GM12878 (cell line): Measurements from ENCODE around the gene GNB3. TPM values are rescaled to one million over a fixed set of nuclear protein-coding genes. Genes with fewer than 3 reads are reported as not detected.
A peak's percentile ranks its signal among the peaks of the same experiment; 100 is the strongest.

Experiments
- ATAC-seq: fragments of 200-7000 bp; cut with Tn5 transposase; 3 replicates; pipeline ENCODE4 v1.9.1; 2020; ENCODE audit warnings: mild to moderate bottlenecking, moderate library complexity
- BruUV-seq: library from RNA; stranded (reverse); fragments of 400-500 nt; replicated peaks from 2 replicates; lab custom pipeline; 2021; lab: Mats Ljungman, UMichigan
- CTCF ChIA-PET: fragments of 300-600 bp; sonication (Branson Sonifier 250); formaldehyde crosslinking; extraction: SDS; loops from one replicate; lab custom pipeline; 2021; ENCODE audit warnings: inconsistent platforms; lab: Yijun Ruan, JAX
- POLR2A ChIA-PET: fragments of 350-600 bp; formaldehyde crosslinking; extraction: SDS; loops from one replicate; lab custom pipeline; 2021; ENCODE audit warnings: inconsistent platforms; lab: Charles Lee
- RAD21 ChIA-PET: fragments of 300-600 bp; sonication (Branson Sonifier 250); formaldehyde crosslinking; loops from one replicate; lab custom pipeline; 2023; ENCODE audit warnings: antibody characterized with exemption; ENCODE audit not compliant: unreplicated experiment; lab: Charles Lee
- SMC1A ChIA-PET: fragments of 300-600 bp; sonication (Branson Sonifier 250); formaldehyde crosslinking; loops from one replicate; lab custom pipeline; 2023; ENCODE audit not compliant: unreplicated experiment, uncharacterized antibody; lab: Charles Lee
- DNase-seq: peaks from one replicate; pipeline ENCODE4 v3.0.0-alpha.2; 2011; ENCODE audit warnings: low read depth, low spot score
- FAIRE-seq: peaks from 3 replicates; lab custom pipeline; 2011; peaks lifted over from hg19 to GRCh38; lab: Jason Lieb, UNC
- H2AFZ ChIP-seq: 2 replicates; pipeline ENCODE4 v1.6.0; 2011; ENCODE audit warnings: low read depth, low read length, control low read depth; ENCODE audit not compliant: control insufficient read depth
- H3K27ac ChIP-seq: 2 replicates; pipeline ENCODE4 v1.5.1; 2011; ENCODE audit warnings: control low read depth; ENCODE audit not compliant: control insufficient read depth, insufficient read depth
- H3K27me3 ChIP-seq, 2 experiments: replicated peaks in 1 of 2; 2 replicates each; pipeline versions ENCODE4 v1.6.0 to v1.6.1; 2011; ENCODE audit warnings: low read length in 1 of 2; ENCODE audit not compliant: control insufficient read depth in 2 of 2, insufficient read depth in 2 of 2
- H3K36me3 ChIP-seq, 2 experiments: 2 replicates each; pipeline ENCODE4 v1.5.1; 2011; ENCODE audit warnings: low read length in 1 of 2; ENCODE audit not compliant: control insufficient read depth in 2 of 2, insufficient read depth in 2 of 2
- H3K4me1 ChIP-seq: 2 replicates; pipeline ENCODE4 v1.6.1; 2011; ENCODE audit warnings: mild to moderate bottlenecking, low read length, moderate library complexity, mixed read lengths; ENCODE audit not compliant: control insufficient read depth, insufficient read depth
- H3K4me2 ChIP-seq: 2 replicates; pipeline ENCODE4 v1.6.0; 2011; ENCODE audit warnings: control low read depth; ENCODE audit not compliant: control insufficient read depth, insufficient read depth
- H3K4me3 ChIP-seq: fragments of 200-600 bp; sonication (generic); 2 replicates; pipeline ENCODE4 v1.5.1; 2016
- H3K79me2 ChIP-seq: 2 replicates; pipeline ENCODE4 v1.6.0; 2011; ENCODE audit warnings: low read length; ENCODE audit not compliant: control insufficient read depth, insufficient read depth
- H3K9ac ChIP-seq: 2 replicates; pipeline ENCODE4 v1.8.0; 2011; ENCODE audit warnings: low read length, control low read depth, mixed read lengths; ENCODE audit not compliant: control insufficient read depth, insufficient read depth
- H3K9me3 ChIP-seq: replicated peaks from 3 replicates; pipeline ENCODE4 v1.5.1; 2011; ENCODE audit warnings: mild to moderate bottlenecking, low read length; ENCODE audit not compliant: control insufficient read depth, insufficient read depth
- H4K20me1 ChIP-seq: 2 replicates; pipeline ENCODE4 v1.6.0; 2011; ENCODE audit not compliant: control insufficient read depth, insufficient read depth
- MEF2A ChIP-seq: IDR thresholded peaks from 2 replicates; pipeline ENCODE4 v1.6.1; 2011; ENCODE audit warnings: low read depth, mild to moderate bottlenecking, low read length, moderate library complexity; ENCODE audit not compliant: insufficient read depth
- MTA3 ChIP-seq: IDR thresholded peaks from 2 replicates; pipeline ENCODE4 v1.6.1; 2012; ENCODE audit warnings: low read length, inconsistent platforms, borderline replicate concordance
- NBN ChIP-seq: fragments of 450-650 bp; IDR thresholded peaks from 2 replicates; pipeline ENCODE4 v1.6.1; 2016
- NR2F1 ChIP-seq: fragments of 450-650 bp; conservative IDR thresholded peaks from 2 replicates; pipeline ENCODE4 v1.6.1; 2017; ENCODE audit warnings: mild to moderate bottlenecking
- RUNX3 ChIP-seq: IDR thresholded peaks from 2 replicates; pipeline ENCODE4 v1.6.1; 2012; ENCODE audit warnings: low read length, inconsistent platforms
- YBX1 ChIP-seq: fragments of 450-650 bp; IDR thresholded peaks from 2 replicates; pipeline ENCODE4 v1.6.1; 2016; ENCODE audit warnings: antibody characterized with exemption
- WGBS: methylation state at CpG from one replicate; pipeline ENCODE4 v1.1.6; 2016; ENCODE audit warnings: low lambda C conversion rate; ENCODE audit not compliant: insufficient replicate concordance, insufficient coverage; ENCODE audit errors: missing lambda C conversion rate; 5-methylcytosine and 5-hydroxymethylcytosine counted together
- in situ Hi-C: fragments of 300-500 bp; cut with MboI; formaldehyde crosslinking; loops from 9 replicates; pipeline ENCODE4 v1.14.3; 2018; ENCODE audit warnings: mixed read lengths
- intact Hi-C: fragments of 100-400 bp; cut with micrococcal nuclease; formaldehyde crosslinking; loops from one replicate; pipeline ENCODE4 v1.14.2; 2022; ENCODE audit not compliant: unreplicated experiment
- polyA plus RNA-seq, 11 experiments: library from polyadenylated mRNA; depleted of rRNA in 4 of 11; unstranded in 6 of 11; stranded (reverse) in 5 of 11; fragments of >200 nt; fragmentation: Nextera tagmentation in 4 of 11; fragmentation: Illumina TruSeq in 1 of 11; extraction: Ambion mirVana in 4 of 11; extraction: Trizol in 1 of 11; gene quantifications; 1 replicate in 1 of 11; 2 replicates in 10 of 11; pipeline versions ENCODE4 v1.2.1 to v1.2.3, GENCODE V29; 2011 to 2016; ENCODE audit warnings: inconsistent platforms in 2 of 11, missing spikeins in 2 of 11, low read depth in 1 of 11
- total RNA-seq, 4 experiments: library from RNA; depleted of rRNA in 3 of 4; stranded (reverse); fragments of >200 nt in 3 of 4; fragmentation: Illumina TruSeq in 1 of 4; extraction: Trizol in 1 of 4; gene quantifications; 2 replicates each; pipeline versions ENCODE4 v1.2.1 to v1.2.3, GENCODE V29; 2013 to 2021
- TF ChIP-seq, protein P1 (sequence below): fragments of 450-650 bp; IDR thresholded peaks from 2 replicates; pipeline ENCODE4 v1.6.1; 2014; ENCODE audit warnings: mild to moderate bottlenecking
- TF ChIP-seq, protein P2 (sequence below): fragments of 450-650 bp; IDR thresholded peaks from 2 replicates; pipeline ENCODE4 v1.6.1; 2017; ENCODE audit warnings: mild to moderate bottlenecking, low read depth, inconsistent platforms; ENCODE audit not compliant: poor library complexity, severe bottlenecking
- TF ChIP-seq, protein P3 (sequence below): IDR thresholded peaks from 2 replicates; pipeline ENCODE4 v1.6.1; 2011; ENCODE audit warnings: borderline replicate concordance, low read depth, mild to moderate bottlenecking, moderate library complexity, mixed read lengths, low read length; ENCODE audit not compliant: insufficient read depth; ENCODE audit errors: extremely low read length
- TF ChIP-seq, protein P4 (sequence below): IDR thresholded peaks from 2 replicates; pipeline ENCODE4 v1.6.1; 2011; ENCODE audit warnings: low read depth, mild to moderate bottlenecking, low read length, moderate library complexity, borderline replicate concordance; ENCODE audit errors: extremely low read depth

Gene GNB3
- total and polyA plus RNA-seq, 10 of the 15 experiments (the other 5 are each of a cell fraction or from before 2014, with no cell fraction given), result 0.05 to 1.1 (median 0.36) TPM

DNA sequence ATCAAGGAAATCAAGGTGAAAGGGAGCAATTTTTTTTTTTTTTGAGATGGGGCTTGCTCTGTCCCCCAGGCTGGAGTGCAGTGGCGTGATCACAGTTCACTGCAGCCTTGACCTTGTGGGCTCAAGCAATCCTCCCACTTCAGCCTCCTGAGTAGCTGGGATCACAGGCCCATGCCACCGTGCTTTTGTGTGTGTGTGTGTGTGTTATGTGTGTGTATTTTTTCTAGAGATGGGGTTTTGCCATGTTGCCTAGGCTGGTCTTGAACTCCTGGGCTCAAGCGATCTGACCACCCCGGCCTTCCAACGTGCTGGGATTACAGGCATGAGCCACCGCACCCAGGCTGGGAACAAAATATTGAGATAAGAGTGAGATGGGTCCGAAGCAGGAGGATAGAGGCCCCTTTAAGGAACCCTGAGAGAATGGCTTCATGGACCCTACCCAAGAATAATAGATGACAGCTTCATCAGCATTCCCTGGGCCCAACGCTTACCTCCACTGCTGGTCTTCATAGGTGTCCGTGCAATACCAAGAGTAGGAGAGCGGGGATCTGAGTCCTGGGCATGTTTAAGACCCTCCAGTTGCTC is 9.3 kb downstream of the GNB3 start:
- ChIA-PET SMC1A (interaction anchor here (0.6 to 5.0 kb wide), 7 partner anchors 9 to 96 kb away, joined by 3 to 22 read pairs (median 3); partner anchors contain the start of genes GNB3, MLF2 and SPSB2), CTCF (interaction anchor here (0.6 to 9.9 kb wide), 6 partner anchors 11 to 469 kb away, joined by 3 to 173 read pairs (median 3); partner anchors contain the start of genes SPSB2 and TPI1), POLR2A (interaction anchor here (0.6 to 8.9 kb wide), 13 partner anchors 8 to 222 kb away, joined by 3 to 84 read pairs (median 4); partner anchors contain the start of genes COPS7A, SPSB2 and TPI1), RAD21 (interaction anchor here (1.6 to 5.6 kb wide), 4 partner anchors 23 to 97 kb away, joined by 4 to 41 read pairs (median 16); partner anchors contain the start of genes MLF2 and SPSB2)
- Histone ChIP-seq H3K79me2 (peaks cover 40% of the 10 kb centered on the region), H3K27ac (peak overlapping the region; percentile 72), H2AFZ (no peak overlapping the region), H3K4me1 (peaks cover 28% of the 10 kb centered on the region), H3K27me3 (no peaks in the 10 kb centered on the region), H3K9ac (peak overlapping the region; percentile 71), H3K9me3 (no peaks in the 10 kb centered on the region), H4K20me1 (no peaks in the 10 kb centered on the region), H3K4me3 (peak overlapping the region; percentile 60), H3K4me2 (peak overlapping the region; percentile 96), H3K36me3 (peaks cover 0 to 15% of the 10 kb centered on the region in 2 experiments; a peak in 3 of 4 replicates)
- ATAC-seq (no peak), DNase-seq (no peak), FAIRE-seq (no peak)
- intact Hi-C loops, result loop anchor here (5.0 kb wide), 1 partner anchor 163 kb away; the partner anchor contains the start of gene ZNF384
- 93% methylated on average over 10 of the region's 10 CpGs for WGBS
- TF ChIP-seq, protein P1, sequence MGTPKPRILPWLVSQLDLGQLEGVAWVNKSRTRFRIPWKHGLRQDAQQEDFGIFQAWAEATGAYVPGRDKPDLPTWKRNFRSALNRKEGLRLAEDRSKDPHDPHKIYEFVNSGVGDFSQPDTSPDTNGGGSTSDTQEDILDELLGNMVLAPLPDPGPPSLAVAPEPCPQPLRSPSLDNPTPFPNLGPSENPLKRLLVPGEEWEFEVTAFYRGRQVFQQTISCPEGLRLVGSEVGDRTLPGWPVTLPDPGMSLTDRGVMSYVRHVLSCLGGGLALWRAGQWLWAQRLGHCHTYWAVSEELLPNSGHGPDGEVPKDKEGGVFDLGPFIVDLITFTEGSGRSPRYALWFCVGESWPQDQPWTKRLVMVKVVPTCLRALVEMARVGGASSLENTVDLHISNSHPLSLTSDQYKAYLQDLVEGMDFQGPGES, result no peak
- TF ChIP-seq NR2F1, result no peak
- no TSS peak for BruUV-seq
- in situ Hi-C loops, result no loop called here

DNA sequence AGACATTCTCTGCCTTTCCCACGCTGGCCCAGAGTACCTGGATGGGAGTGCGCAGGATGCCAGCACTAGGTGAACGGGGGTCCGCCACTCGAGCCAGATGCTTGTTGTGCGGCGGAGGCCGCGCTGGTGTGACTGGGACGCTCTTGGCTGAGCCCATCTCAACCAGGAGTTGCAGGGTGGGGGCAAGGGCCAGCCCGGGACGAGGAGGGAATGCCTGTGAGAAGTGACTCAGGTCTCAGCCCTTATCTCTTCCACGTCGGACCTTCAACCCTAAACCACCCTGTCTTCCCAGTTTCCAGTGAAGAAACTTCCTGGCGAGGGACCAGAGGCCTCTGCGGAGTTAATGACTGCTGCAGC is 10.0 kb downstream of the GNB3 start:
- Histone ChIP-seq H3K36me3 (peaks cover 2 to 15% of the 10 kb centered on the region in 2 experiments), H2AFZ (peak overlapping the region; percentile 18; the same call in 1 of the 2 replicates), H3K27me3 (no peaks in the 10 kb centered on the region), H3K9me3 (no peaks in the 10 kb centered on the region), H4K20me1 (no peaks in the 10 kb centered on the region), H3K4me2 (peak overlapping the region; percentile 96), H3K27ac (peak overlapping the region; percentile 72), H3K4me1 (peaks cover 28% of the 10 kb centered on the region), H3K4me3 (peak overlapping the region; percentile 60), H3K79me2 (peaks cover 41% of the 10 kb centered on the region), H3K9ac (peak overlapping the region; percentile 71)
- FAIRE-seq (no peak), DNase-seq (no peak), ATAC-seq (no peak)
- intact Hi-C loops (loop anchor here (5.0 kb wide), 1 partner anchor 163 kb away; the partner anchor contains the start of gene ZNF384), in situ Hi-C loops (no loop called here)
- SMC1A ChIA-PET, result interaction anchor here (0.6 to 5.0 kb wide), 10 partner anchors 10 to 406 kb away, joined by 3 to 26 read pairs (median 6); partner anchors contain the start of genes CD27, COPS7A, GNB3 and MLF2
- CTCF ChIA-PET, result interaction anchor here (0.9 to 9.9 kb wide), 8 partner anchors 17 to 313 kb away, joined by 3 to 173 read pairs (median 6); partner anchors contain the start of genes COPS7A, MLF2, PTPN6 and SPSB2
- WGBS, result 39% methylated on average over 16 of the region's 16 CpGs
- BruUV-seq, result TSS peak; percentile 81
- POLR2A ChIA-PET, result interaction anchor here (0.6 to 8.9 kb wide), 22 partner anchors 9 to 257 kb away, joined by 3 to 84 read pairs (median 6); partner anchors contain the start of genes C12orf57, C1RL, COPS7A and MLF2
- RAD21 ChIA-PET, result interaction anchor here (0.6 to 5.6 kb wide), 14 partner anchors 8 to 281 kb away, joined by 3 to 42 read pairs (median 5); partner anchors contain the start of genes C12orf57, COPS7A, MLF2 and PTMS
- TF ChIP-seq NBN, result no peak
- TF ChIP-seq, protein P2, sequence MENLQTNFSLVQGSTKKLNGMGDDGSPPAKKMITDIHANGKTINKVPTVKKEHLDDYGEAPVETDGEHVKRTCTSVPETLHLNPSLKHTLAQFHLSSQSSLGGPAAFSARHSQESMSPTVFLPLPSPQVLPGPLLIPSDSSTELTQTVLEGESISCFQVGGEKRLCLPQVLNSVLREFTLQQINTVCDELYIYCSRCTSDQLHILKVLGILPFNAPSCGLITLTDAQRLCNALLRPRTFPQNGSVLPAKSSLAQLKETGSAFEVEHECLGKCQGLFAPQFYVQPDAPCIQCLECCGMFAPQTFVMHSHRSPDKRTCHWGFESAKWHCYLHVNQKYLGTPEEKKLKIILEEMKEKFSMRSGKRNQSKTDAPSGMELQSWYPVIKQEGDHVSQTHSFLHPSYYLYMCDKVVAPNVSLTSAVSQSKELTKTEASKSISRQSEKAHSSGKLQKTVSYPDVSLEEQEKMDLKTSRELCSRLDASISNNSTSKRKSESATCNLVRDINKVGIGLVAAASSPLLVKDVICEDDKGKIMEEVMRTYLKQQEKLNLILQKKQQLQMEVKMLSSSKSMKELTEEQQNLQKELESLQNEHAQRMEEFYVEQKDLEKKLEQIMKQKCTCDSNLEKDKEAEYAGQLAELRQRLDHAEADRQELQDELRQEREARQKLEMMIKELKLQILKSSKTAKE, result no peak
- no peak for TF ChIP-seq MTA3
- no peak for TF ChIP-seq YBX1
- no peak for TF ChIP-seq MEF2A
- TF ChIP-seq, protein P3, sequence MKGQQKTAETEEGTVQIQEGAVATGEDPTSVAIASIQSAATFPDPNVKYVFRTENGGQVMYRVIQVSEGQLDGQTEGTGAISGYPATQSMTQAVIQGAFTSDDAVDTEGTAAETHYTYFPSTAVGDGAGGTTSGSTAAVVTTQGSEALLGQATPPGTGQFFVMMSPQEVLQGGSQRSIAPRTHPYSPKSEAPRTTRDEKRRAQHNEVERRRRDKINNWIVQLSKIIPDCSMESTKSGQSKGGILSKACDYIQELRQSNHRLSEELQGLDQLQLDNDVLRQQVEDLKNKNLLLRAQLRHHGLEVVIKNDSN, result no peak
- no peak for TF ChIP-seq RUNX3
- TF ChIP-seq, protein P4, sequence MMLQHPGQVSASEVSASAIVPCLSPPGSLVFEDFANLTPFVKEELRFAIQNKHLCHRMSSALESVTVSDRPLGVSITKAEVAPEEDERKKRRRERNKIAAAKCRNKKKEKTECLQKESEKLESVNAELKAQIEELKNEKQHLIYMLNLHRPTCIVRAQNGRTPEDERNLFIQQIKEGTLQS, result no peak
